Activated CD4-positive, alpha-beta memory T cell treated with anti-CD3 and anti-CD28 coated beads for 36 hours (primary cell): ENCODE data around the gene SMYD3. TPM values are rescaled to one million over a fixed set of nuclear protein-coding genes. Genes with fewer than 3 reads are reported as not detected.

Experiments used
- CTCF ChIA-PET: fragments of 350-600 bp; sonication (Branson Sonifier 250); formaldehyde crosslinking; loops from one replicate; lab custom pipeline; 2021; ENCODE audit warnings: antibody characterized with exemption, inconsistent platforms; lab: Charles Lee
- POLR2A ChIA-PET: fragments of 350-600 bp; sonication (Branson Sonifier 250); formaldehyde crosslinking; loops from one replicate; lab custom pipeline; 2021; ENCODE audit warnings: antibody characterized with exemption; lab: Charles Lee
- DNase-seq: peaks from one replicate; pipeline ENCODE4 v3.0.0-alpha.2; 2020
- H3K27ac Mint-ChIP-seq: one replicate; pipeline ENCODE4 v1.8.0; 2021; ENCODE audit warnings: mixed read lengths
- H3K27me3 Mint-ChIP-seq: one replicate; pipeline ENCODE4 v1.8.0; 2021; ENCODE audit warnings: mixed read lengths
- H3K36me3 Mint-ChIP-seq: one replicate; pipeline ENCODE4 v1.8.0; 2021; ENCODE audit warnings: mixed read lengths
- H3K4me1 Mint-ChIP-seq: one replicate; pipeline ENCODE4 v1.8.0; 2021; ENCODE audit warnings: low read depth, mixed read lengths
- H3K4me3 Mint-ChIP-seq: one replicate; pipeline ENCODE4 v1.8.0; 2021; ENCODE audit warnings: mild to moderate bottlenecking, mixed read lengths
- H3K9me3 Mint-ChIP-seq: one replicate; pipeline ENCODE4 v1.8.0; 2021; ENCODE audit warnings: mixed read lengths
- intact Hi-C: fragments of 100-400 bp; cut with micrococcal nuclease; formaldehyde crosslinking; loops from one replicate; pipeline ENCODE4 v1.15.1; 2023
- total RNA-seq, 2 experiments: library from RNA; stranded (reverse); gene quantifications; one replicate each; pipeline ENCODE4 v1.2.3, GENCODE V29; 2021

The SMYD3 gene
- total RNA-seq, 2 experiments from 2014 or later = 16.6 to 20.2 TPM

DNA sequence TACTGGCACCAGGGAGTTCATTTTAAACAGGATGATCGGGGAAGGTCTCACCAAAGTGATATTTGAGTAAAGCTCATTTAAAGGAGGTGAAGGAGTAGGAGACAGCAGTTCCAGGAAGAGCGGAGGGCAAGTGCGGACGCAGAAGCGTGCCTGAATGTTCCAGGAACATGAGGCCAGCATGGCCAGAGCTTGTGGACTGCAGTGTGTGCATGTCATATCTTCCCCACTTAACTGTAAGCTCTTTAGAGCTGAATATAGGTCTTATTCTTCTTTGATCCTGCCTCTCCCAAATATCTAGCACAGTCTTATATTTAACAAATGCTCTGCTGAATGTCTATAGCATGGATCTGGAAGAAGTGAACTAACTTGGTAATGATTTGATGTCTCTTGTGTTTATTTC lies 639.3 kb downstream of the SMYD3 start:
- H3K27me3 Mint-ChIP-seq = no peaks in the 10 kb centered on the region
- no peak overlapping the region for H3K27ac Mint-ChIP-seq
- DNase-seq = no peak
- H3K4me3 Mint-ChIP-seq = no peak overlapping the region
- ChIA-PET CTCF (no interaction called here), POLR2A (no interaction called here)
- intact Hi-C loops = no loop called here
- peaks cover 10% of the 10 kb centered on the region for H3K36me3 Mint-ChIP-seq
- no peaks in the 10 kb centered on the region for H3K9me3 Mint-ChIP-seq
- no peaks in the 10 kb centered on the region for H3K4me1 Mint-ChIP-seq

GRCh38 chr1:245864872-245865271 lies 642.2 kb downstream of the SMYD3 start:
- DNase-seq = no peak
- ChIA-PET CTCF (no interaction called here), POLR2A (no interaction called here)
- intact Hi-C loops = no loop called here
- Mint-ChIP-seq H3K4me1 (no peaks in the 10 kb centered on the region), H3K4me3 (no peak overlapping the region), H3K9me3 (no peaks in the 10 kb centered on the region), H3K36me3 (peaks cover 13% of the 10 kb centered on the region), H3K27ac (no peak overlapping the region), H3K27me3 (no peaks in the 10 kb centered on the region)

DNA sequence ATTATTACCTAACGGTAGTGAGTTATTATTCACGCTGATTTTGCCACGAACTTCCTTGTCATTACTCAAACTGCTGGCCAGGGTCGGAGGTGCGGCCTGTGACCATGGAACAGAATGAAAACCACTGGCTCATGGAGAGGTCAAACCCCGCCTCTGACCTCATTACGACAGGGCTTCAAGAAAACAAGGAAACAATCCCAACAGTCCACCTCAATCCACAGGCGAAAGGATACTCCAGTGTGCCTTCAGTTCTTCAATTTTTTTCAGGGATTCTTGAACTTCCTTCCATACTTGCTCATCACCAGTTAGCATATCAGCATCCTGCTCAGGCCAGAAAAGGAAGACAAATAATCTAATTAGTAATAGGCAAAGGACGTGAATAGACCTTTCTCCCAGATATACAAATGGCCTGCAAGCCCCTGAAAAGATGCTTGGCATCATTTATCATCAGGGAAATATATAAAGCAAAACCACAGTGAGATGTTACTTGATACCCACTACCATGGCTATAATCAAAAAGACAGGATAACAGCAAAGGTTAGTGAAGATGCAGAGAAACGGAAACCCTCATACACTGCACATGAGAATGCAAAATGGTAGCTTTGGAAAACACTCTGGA lies 643.4 kb downstream of the SMYD3 start:
- H3K4me1 Mint-ChIP-seq = no peaks in the 10 kb centered on the region
- H3K9me3 Mint-ChIP-seq = no peaks in the 10 kb centered on the region
- intact Hi-C loops = no loop called here
- H3K27me3 Mint-ChIP-seq = no peaks in the 10 kb centered on the region
- POLR2A ChIA-PET = no interaction called here
- H3K4me3 Mint-ChIP-seq = no peak overlapping the region
- no peak overlapping the region for H3K27ac Mint-ChIP-seq
- no peak for DNase-seq
- CTCF ChIA-PET = no interaction called here
- H3K36me3 Mint-ChIP-seq = peaks cover 16% of the 10 kb centered on the region

GRCh38 chr1:245862812-245863540 lies 644.1 kb downstream of the SMYD3 start:
- no peaks in the 10 kb centered on the region for H3K4me1 Mint-ChIP-seq
- POLR2A ChIA-PET = no interaction called here
- no peak for DNase-seq
- H3K9me3 Mint-ChIP-seq = no peaks in the 10 kb centered on the region
- no peaks in the 10 kb centered on the region for H3K27me3 Mint-ChIP-seq
- H3K4me3 Mint-ChIP-seq = no peak overlapping the region
- no peak overlapping the region for H3K27ac Mint-ChIP-seq
- CTCF ChIA-PET = no interaction called here
- intact Hi-C loops = no loop called here
- H3K36me3 Mint-ChIP-seq = peaks cover 18% of the 10 kb centered on the region

GRCh38 chr1:245860657-245861544 lies 646.2 kb downstream of the SMYD3 start:
- H3K9me3 Mint-ChIP-seq = no peaks in the 10 kb centered on the region
- CTCF ChIA-PET = no interaction called here

GRCh38 chr1:245859493-245860114 lies 647.5 kb downstream of the SMYD3 start:
- CTCF ChIA-PET = interaction anchor here (0.6 kb wide), 1 partner anchor 633 kb away, joined by 3 read pairs; no protein-coding TSS in a partner anchor
- no peak overlapping the region for H3K4me3 Mint-ChIP-seq
- POLR2A ChIA-PET = no interaction called here
- peaks cover 38% of the 10 kb centered on the region for H3K36me3 Mint-ChIP-seq
- no peak for DNase-seq
- intact Hi-C loops = no loop called here
- no peaks in the 10 kb centered on the region for H3K4me1 Mint-ChIP-seq
- no peak overlapping the region for H3K27ac Mint-ChIP-seq
- H3K27me3 Mint-ChIP-seq = no peaks in the 10 kb centered on the region
- H3K9me3 Mint-ChIP-seq = peaks cover 6% of the 10 kb centered on the region

More at GRCh38 chr1:245860657-245861544, 646.2 kb downstream of the SMYD3 start:
- H3K36me3 Mint-ChIP-seq = peaks cover 34% of the 10 kb centered on the region
- POLR2A ChIA-PET = no interaction called here
- intact Hi-C loops = no loop called here
- no peaks in the 10 kb centered on the region for H3K27me3 Mint-ChIP-seq
- H3K27ac Mint-ChIP-seq = no peak overlapping the region
- H3K4me1 Mint-ChIP-seq = no peaks in the 10 kb centered on the region
- DNase-seq = no peak
- H3K4me3 Mint-ChIP-seq = no peak overlapping the region

DNA sequence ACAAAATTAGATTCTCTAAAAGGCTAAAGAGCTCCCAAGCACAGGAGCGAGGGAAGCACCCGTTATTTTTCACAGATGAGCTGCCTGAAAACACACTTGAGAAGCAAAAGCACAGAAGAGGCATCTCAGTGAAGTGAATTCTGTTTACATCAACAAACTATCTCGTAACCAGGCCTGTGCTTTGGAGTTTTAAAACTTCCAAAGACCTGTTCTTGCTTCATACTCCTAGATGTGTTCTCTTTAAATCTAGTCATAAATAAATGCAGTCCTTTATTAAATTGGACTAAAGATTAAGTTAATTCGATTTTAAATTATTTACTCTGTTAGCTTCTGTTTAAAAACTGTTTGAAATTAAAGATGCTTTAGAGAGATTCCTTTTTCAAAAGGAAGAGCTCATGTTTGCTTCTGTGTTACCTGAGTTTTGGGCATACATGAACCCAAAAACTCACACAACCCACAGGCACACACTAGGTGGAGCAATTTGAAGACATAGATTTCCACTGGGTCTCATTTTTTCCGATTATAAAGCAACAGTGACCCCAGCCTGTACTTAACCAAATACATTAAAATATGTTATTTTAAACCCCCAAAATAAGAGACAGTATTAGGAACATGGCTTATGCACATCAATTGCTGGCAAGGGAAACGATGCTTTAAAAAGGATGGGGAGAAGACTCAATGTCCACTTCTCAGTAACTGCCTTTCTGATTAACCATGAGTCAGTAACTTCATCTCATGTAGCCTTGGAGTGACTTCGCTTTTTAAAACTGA lies 648.2 kb downstream of the SMYD3 start:
- Mint-ChIP-seq H3K27me3 (no peaks in the 10 kb centered on the region), H3K9me3 (peaks cover 9% of the 10 kb centered on the region), H3K4me3 (no peak overlapping the region), H3K4me1 (no peaks in the 10 kb centered on the region), H3K36me3 (peaks cover 42% of the 10 kb centered on the region), H3K27ac (no peak overlapping the region)
- intact Hi-C loops = no loop called here
- ChIA-PET POLR2A (no interaction called here), CTCF (interaction anchor here (0.6 kb wide), 1 partner anchor 634 kb away, joined by 3 read pairs; no protein-coding TSS in a partner anchor)
- no peak for DNase-seq

GRCh38 chr1:245858022-245858721 lies 648.9 kb downstream of the SMYD3 start:
- Mint-ChIP-seq H3K27ac (no peak overlapping the region), H3K27me3 (no peaks in the 10 kb centered on the region), H3K4me3 (no peak overlapping the region), H3K36me3 (peaks cover 41% of the 10 kb centered on the region), H3K9me3 (peaks cover 9% of the 10 kb centered on the region), H3K4me1 (no peaks in the 10 kb centered on the region)
- ChIA-PET POLR2A (no interaction called here), CTCF (no interaction called here)
- no peak for DNase-seq
- intact Hi-C loops = no loop called here

- Mint-ChIP-seq H3K27me3 (no peaks in the 10 kb centered on the region), H3K27ac (no peak overlapping the region), H3K4me3 (no peak overlapping the region), H3K9me3 (peaks cover 9% of the 10 kb centered on the region), H3K4me1 (no peaks in the 10 kb centered on the region), H3K36me3 (peaks cover 36% of the 10 kb centered on the region)
- ChIA-PET POLR2A (no interaction called here), CTCF (no interaction called here)
- intact Hi-C loops = no loop called here
- DNase-seq = no peak
Measured at GRCh38 chr1:245856944-245857531, 650.0 kb downstream of the SMYD3 start.

- ChIA-PET CTCF (no interaction called here), POLR2A (no interaction called here)
- Mint-ChIP-seq H3K9me3 (peaks cover 9% of the 10 kb centered on the region), H3K4me3 (no peak overlapping the region), H3K27ac (no peak overlapping the region), H3K27me3 (no peaks in the 10 kb centered on the region), H3K4me1 (no peaks in the 10 kb centered on the region), H3K36me3 (peaks cover 43% of the 10 kb centered on the region)
- intact Hi-C loops = no loop called here
- DNase-seq = no peak
Measured at GRCh38 chr1:245855846-245856730, 651.0 kb downstream of the SMYD3 start.
